A673 (cell line): ENCODE data around the gene AGRN.

Source experiments
- EZH2 ChIP-seq: fragments of 200-600 bp; sonication (generic); IDR thresholded peaks from 2 replicates; pipeline ENCODE4 v1.6.1; 2017; ENCODE audit warnings: borderline replicate concordance, low read depth, mild to moderate bottlenecking, mixed read lengths, antibody characterized with exemption, low read length; ENCODE audit not compliant: poor library complexity, severe bottlenecking
- TF ChIP-seq, protein P1 (sequence below): fragments of 300-800, 200-600 bp; sonication (generic); conservative IDR thresholded peaks from 2 replicates; pipeline ENCODE4 v1.5.1; 2017; ENCODE audit warnings: low read depth, mild to moderate bottlenecking, antibody characterized with exemption, low read length, moderate library complexity, mixed read lengths

- TF ChIP-seq, protein P1, sequence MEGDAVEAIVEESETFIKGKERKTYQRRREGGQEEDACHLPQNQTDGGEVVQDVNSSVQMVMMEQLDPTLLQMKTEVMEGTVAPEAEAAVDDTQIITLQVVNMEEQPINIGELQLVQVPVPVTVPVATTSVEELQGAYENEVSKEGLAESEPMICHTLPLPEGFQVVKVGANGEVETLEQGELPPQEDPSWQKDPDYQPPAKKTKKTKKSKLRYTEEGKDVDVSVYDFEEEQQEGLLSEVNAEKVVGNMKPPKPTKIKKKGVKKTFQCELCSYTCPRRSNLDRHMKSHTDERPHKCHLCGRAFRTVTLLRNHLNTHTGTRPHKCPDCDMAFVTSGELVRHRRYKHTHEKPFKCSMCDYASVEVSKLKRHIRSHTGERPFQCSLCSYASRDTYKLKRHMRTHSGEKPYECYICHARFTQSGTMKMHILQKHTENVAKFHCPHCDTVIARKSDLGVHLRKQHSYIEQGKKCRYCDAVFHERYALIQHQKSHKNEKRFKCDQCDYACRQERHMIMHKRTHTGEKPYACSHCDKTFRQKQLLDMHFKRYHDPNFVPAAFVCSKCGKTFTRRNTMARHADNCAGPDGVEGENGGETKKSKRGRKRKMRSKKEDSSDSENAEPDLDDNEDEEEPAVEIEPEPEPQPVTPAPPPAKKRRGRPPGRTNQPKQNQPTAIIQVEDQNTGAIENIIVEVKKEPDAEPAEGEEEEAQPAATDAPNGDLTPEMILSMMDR = no peak
- TF ChIP-seq EZH2 = no peak
These were observed 1.3 kb downstream of the AGRN start for GRCh38 chr1:1021010-1021919.
